ENCODE measurements around the gene AHCYL2. TPM values are rescaled to one million over a fixed set of nuclear protein-coding genes. Genes with fewer than 3 reads are reported as not detected.

The AHCYL2 gene
- total and polyA plus RNA-seq, 7 donors = 4.4 to 39.2 (median 24.8) TPM

DNA sequence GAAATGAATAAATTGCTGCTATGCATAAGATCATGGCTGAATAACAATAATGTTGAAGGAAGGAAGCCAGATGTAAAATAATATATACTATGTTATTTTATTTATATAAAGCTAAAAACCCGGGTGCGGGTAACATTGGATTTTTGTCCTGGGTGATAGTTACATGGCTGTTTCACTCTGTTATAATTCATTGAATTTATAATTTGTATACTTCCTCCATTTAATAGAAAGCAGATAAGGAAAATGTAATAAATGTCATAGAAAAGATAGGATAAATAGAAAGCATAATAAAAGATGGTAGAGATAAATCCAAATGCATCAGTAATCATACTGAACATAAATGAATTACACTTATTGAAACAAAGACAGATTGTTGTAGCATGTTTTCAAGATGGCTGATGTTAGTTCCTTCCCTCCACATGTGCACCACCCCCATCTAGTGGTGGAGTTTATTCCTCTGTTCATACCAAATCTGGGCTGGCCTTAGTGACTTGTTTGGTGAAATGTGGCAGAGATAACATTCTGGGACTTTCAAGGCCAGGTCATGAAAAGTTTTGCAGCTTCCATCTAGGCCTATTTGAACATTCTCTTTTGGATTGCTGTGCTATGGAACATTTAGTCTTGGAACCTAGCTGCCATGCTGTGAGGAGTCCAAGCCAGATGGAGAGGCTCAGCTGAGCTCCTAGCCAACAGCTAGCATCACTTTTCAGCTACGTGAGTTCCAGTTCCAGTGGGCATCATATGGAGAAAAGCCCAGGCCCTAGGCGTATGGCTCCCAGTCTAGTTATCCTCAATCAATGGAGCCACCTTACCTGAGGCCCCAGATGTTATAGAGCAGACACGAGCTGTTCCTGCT is 46.9 kb downstream of the AHCYL2 start:
- no peaks in the 10 kb centered on the region for H3K27me3 ChIP-seq (ENCODE audit: insufficient read depth in 3 of 3, low read length in 2 of 3)
- whole genome bisulfite sequencing, 3 donors = 63 to 69% (median 64%) methylated on average over 5 of the region's 5 CpGs
- H3K4me1 ChIP-seq = peaks cover 11% of the 10 kb centered on the region
- intact Hi-C loops (cut with DNase I) = loop anchor here in 1 of 2 donors (5.0 kb wide), 1 partner anchor 44 kb away; the partner anchor contains the start of gene AHCYL2
- no peak for DNase-seq
- no peak overlapping the region for H3K27ac ChIP-seq
- H3K4me3 ChIP-seq = no peak overlapping the region
- H3K9me3 ChIP-seq = peaks cover 6% of the 10 kb centered on the region
- peak; percentile 54 for TF ChIP-seq CTCF (IDR thresholded peaks at IDR 0.05)
- no peaks in the 10 kb centered on the region for H3K36me3 ChIP-seq (ENCODE audit: insufficient read depth in 1 of 2, low read depth in 1 of 2)
- peak in 3 of 4 donors; percentile 51 to 81 (median 75) for ATAC-seq

DNA sequence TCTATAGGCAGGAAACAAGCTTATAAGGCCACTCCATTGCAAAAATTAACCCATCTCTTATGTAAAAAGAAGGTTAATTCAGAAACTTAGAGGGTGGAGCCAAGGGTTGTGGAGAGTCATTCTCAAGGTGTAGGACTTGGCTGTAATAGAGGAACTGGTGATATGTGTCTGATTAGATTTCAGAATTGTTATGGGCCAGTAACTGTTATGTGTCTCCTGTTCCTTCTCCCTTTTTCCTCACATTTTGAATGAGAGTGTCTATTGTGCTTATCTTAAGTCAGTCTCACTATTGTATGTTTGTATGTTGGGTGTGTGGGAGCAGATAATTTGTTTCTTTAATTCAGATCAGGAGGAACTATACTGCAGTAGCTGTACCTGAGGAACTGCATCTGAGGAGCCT is 49.1 kb downstream of the AHCYL2 start:
- no peaks in the 10 kb centered on the region for H3K36me3 ChIP-seq (ENCODE audit: insufficient read depth in 1 of 2, low read depth in 1 of 2)
- peaks cover 11% of the 10 kb centered on the region for H3K4me1 ChIP-seq
- intact Hi-C loops (cut with DNase I) = loop anchor here in 1 of 2 donors (5.0 kb wide), 1 partner anchor 47 kb away; the partner anchor contains the start of gene AHCYL2
- no peak for TF ChIP-seq CTCF (IDR thresholded peaks at IDR 0.05)
- H3K9me3 ChIP-seq = peaks cover 6% of the 10 kb centered on the region
- DNase-seq (no peak), ATAC-seq (no peak)
- H3K27me3 ChIP-seq (ENCODE audit: insufficient read depth in 3 of 3, low read length in 2 of 3) = no peaks in the 10 kb centered on the region
- H3K4me3 ChIP-seq = no peak overlapping the region
- H3K27ac ChIP-seq = no peak overlapping the region

DNA sequence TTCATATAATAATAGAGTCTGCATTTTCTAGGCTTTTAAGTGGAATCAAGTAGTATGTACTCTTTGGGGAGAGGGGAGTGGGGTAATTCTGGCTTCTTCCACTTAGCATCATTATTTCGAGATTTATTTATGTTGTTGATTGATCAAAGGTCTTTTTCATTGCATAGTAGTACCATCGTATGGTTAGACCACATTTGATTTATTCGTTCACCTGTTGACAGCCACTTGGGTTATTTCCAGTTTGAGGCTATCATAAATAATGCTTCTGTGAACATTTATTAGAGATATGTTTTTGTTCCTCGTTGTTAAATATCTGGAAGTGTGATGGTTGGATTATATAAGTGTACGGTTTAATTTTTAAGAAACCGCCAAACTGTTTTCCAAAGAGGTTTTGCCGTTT is 52.8 kb downstream of the AHCYL2 start:
- Histone ChIP-seq H3K27me3 (ENCODE audit: insufficient read depth in 3 of 3, low read length in 2 of 3) (no peaks in the 10 kb centered on the region), H3K36me3 (ENCODE audit: insufficient read depth in 1 of 2, low read depth in 1 of 2) (no peaks in the 10 kb centered on the region), H3K4me1 (peaks cover 5% of the 10 kb centered on the region), H3K27ac (no peak overlapping the region), H3K9me3 (peaks cover 6% of the 10 kb centered on the region), H3K4me3 (no peak overlapping the region)
- TF ChIP-seq CTCF (IDR thresholded peaks at IDR 0.05) = no peak
- WGBS, 3 donors = 42 to 50% (median 48%) methylated on average over 7 of the region's 7 CpGs
- intact Hi-C loops (cut with DNase I) = no loop called here
- ATAC-seq (no peak), DNase-seq (no peak)

DNA sequence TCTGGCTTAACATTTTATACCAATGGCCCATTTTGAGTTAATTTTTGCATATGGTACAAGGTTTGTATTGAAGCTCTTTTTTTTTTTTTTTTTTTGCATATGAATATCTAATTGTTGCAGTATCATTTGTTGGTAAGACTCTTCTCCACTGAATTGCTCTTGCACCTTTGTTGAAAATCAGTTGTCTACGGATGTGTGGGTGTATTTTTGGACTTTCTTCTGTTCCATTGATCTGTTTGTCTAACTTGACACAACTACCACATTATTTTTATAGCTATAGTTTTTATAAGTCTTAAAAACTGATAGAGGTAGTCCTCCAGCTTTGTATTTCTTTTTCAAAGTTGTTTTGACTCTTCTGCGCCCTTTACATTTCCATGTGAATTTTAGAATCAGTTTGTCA is 53.9 kb downstream of the AHCYL2 start:
- 98 to 99% (median 98%) methylated on average over 2 of the region's 2 CpGs for WGBS, 3 donors
- ATAC-seq = no peak

More for the DNA sequence above, 53.9 kb downstream of the AHCYL2 start:
- Histone ChIP-seq H3K4me1 (peaks cover 5% of the 10 kb centered on the region), H3K9me3 (peaks cover 3% of the 10 kb centered on the region), H3K27ac (no peak overlapping the region), H3K4me3 (no peak overlapping the region), H3K36me3 (ENCODE audit: insufficient read depth in 1 of 2, low read depth in 1 of 2) (no peaks in the 10 kb centered on the region), H3K27me3 (ENCODE audit: insufficient read depth in 3 of 3, low read length in 2 of 3) (no peaks in the 10 kb centered on the region)
- TF ChIP-seq CTCF (IDR thresholded peaks at IDR 0.05) = no peak
- intact Hi-C loops (cut with DNase I) = no loop called here
- DNase-seq = no peak
